ENCODE data around the gene TPRG1.

DNA sequence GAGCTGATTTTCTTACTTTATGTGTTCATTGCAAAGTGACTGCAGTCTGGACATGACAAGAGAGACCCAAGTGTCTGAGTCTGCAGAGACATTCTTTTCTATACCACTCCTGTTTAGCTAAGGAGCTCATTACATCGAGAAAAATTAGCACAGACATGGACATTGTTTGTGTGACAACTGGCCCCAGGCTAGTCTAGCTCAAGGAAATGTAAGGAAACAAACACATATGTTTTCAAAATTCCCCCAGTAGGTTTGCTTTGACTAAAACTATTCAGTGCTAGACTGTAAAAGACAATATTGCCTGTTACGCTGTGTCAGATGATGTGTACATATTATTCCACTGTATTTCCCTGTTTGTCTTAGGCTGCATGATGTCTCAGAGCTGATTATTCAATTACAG is 40.9 kb downstream of the TPRG1 start:
- TF ChIP-seq, protein P1, sequence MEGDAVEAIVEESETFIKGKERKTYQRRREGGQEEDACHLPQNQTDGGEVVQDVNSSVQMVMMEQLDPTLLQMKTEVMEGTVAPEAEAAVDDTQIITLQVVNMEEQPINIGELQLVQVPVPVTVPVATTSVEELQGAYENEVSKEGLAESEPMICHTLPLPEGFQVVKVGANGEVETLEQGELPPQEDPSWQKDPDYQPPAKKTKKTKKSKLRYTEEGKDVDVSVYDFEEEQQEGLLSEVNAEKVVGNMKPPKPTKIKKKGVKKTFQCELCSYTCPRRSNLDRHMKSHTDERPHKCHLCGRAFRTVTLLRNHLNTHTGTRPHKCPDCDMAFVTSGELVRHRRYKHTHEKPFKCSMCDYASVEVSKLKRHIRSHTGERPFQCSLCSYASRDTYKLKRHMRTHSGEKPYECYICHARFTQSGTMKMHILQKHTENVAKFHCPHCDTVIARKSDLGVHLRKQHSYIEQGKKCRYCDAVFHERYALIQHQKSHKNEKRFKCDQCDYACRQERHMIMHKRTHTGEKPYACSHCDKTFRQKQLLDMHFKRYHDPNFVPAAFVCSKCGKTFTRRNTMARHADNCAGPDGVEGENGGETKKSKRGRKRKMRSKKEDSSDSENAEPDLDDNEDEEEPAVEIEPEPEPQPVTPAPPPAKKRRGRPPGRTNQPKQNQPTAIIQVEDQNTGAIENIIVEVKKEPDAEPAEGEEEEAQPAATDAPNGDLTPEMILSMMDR (IDR thresholded peaks at IDR 0.05; ENCODE audit: low read depth, low read length, missing input control): no peak
- TF ChIP-seq EGR1 (IDR thresholded peaks at IDR 0.05; ENCODE audit: low read depth in 2 of 2): no peak
- TF ChIP-seq, protein P2, sequence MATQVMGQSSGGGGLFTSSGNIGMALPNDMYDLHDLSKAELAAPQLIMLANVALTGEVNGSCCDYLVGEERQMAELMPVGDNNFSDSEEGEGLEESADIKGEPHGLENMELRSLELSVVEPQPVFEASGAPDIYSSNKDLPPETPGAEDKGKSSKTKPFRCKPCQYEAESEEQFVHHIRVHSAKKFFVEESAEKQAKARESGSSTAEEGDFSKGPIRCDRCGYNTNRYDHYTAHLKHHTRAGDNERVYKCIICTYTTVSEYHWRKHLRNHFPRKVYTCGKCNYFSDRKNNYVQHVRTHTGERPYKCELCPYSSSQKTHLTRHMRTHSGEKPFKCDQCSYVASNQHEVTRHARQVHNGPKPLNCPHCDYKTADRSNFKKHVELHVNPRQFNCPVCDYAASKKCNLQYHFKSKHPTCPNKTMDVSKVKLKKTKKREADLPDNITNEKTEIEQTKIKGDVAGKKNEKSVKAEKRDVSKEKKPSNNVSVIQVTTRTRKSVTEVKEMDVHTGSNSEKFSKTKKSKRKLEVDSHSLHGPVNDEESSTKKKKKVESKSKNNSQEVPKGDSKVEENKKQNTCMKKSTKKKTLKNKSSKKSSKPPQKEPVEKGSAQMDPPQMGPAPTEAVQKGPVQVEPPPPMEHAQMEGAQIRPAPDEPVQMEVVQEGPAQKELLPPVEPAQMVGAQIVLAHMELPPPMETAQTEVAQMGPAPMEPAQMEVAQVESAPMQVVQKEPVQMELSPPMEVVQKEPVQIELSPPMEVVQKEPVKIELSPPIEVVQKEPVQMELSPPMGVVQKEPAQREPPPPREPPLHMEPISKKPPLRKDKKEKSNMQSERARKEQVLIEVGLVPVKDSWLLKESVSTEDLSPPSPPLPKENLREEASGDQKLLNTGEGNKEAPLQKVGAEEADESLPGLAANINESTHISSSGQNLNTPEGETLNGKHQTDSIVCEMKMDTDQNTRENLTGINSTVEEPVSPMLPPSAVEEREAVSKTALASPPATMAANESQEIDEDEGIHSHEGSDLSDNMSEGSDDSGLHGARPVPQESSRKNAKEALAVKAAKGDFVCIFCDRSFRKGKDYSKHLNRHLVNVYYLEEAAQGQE (IDR thresholded peaks at IDR 0.05): no peak
- TF ChIP-seq, protein P3, sequence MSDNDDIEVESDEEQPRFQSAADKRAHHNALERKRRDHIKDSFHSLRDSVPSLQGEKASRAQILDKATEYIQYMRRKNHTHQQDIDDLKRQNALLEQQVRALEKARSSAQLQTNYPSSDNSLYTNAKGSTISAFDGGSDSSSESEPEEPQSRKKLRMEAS (IDR thresholded peaks at IDR 0.05): no peak
- no peak for TF ChIP-seq GABPA (IDR thresholded peaks at IDR 0.05 in 1 of 2, conservative IDR thresholded peaks at IDR 0.05 in 1 of 2)
- no peak for TF ChIP-seq YY1 (IDR thresholded peaks at IDR 0.05)
- TF ChIP-seq, protein P4, sequence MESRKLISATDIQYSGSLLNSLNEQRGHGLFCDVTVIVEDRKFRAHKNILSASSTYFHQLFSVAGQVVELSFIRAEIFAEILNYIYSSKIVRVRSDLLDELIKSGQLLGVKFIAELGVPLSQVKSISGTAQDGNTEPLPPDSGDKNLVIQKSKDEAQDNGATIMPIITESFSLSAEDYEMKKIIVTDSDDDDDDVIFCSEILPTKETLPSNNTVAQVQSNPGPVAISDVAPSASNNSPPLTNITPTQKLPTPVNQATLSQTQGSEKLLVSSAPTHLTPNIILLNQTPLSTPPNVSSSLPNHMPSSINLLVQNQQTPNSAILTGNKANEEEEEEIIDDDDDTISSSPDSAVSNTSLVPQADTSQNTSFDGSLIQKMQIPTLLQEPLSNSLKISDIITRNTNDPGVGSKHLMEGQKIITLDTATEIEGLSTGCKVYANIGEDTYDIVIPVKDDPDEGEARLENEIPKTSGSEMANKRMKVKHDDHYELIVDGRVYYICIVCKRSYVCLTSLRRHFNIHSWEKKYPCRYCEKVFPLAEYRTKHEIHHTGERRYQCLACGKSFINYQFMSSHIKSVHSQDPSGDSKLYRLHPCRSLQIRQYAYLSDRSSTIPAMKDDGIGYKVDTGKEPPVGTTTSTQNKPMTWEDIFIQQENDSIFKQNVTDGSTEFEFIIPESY (IDR thresholded peaks at IDR 0.05): no peak
- no peak for TF ChIP-seq JUND (IDR thresholded peaks at IDR 0.05)
- TF ChIP-seq, protein P5, sequence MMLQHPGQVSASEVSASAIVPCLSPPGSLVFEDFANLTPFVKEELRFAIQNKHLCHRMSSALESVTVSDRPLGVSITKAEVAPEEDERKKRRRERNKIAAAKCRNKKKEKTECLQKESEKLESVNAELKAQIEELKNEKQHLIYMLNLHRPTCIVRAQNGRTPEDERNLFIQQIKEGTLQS (IDR thresholded peaks at IDR 0.05): no peak
- no peak for TF ChIP-seq RAD21 (IDR thresholded peaks at IDR 0.05)
- no peak for TF ChIP-seq RXRA (IDR thresholded peaks at IDR 0.05)
- TF ChIP-seq TAF1 (conservative IDR thresholded peaks at IDR 0.05): no peak
- TF ChIP-seq HNF4G (IDR thresholded peaks at IDR 0.05): no peak

All from liver (tissue), 3 donors.